ENCODE results near the gene SPIN2A.

- TF ChIP-seq CTCF (conservative IDR thresholded peaks at IDR 0.05) (no peak), EZH2 (IDR thresholded peaks at IDR 0.05; ENCODE audit: low read depth) (no peak)
These were observed 15.9 kb downstream of the SPIN2A start, which contains the start of gene SPIN2B for GRCh38 chrX:57121162-57121755.

All from PC-9 (cell line).